Astrocyte (in vitro differentiated cells and primary cell): Measurements from ENCODE around the gene MTMR6.

Experiments used
- CTCF ChIP-seq: IDR thresholded peaks from 2 replicates; pipeline ENCODE4 v1.5.1; 2011; ENCODE audit warnings: low read depth, mild to moderate bottlenecking, inconsistent platforms, low read length, moderate library complexity; ENCODE audit not compliant: insufficient read depth
- EZH2 ChIP-seq: IDR thresholded peaks from 2 replicates; pipeline ENCODE4 v1.6.1; 2012; ENCODE audit warnings: mild to moderate bottlenecking, low read length, inconsistent platforms; ENCODE audit not compliant: insufficient read depth

GRCh38 chr13:25302121-25302520 is 14.8 kb upstream of the MTMR6 start:
- TF ChIP-seq CTCF = no peak
- TF ChIP-seq EZH2 = no peak
